Measurements from ENCODE around the gene WIZ.

Gene WIZ

GRCh38 chr19:15466851-15467733 is 17.3 kb upstream of the WIZ start:
- peak; percentile 43 for DNase-seq

GRCh38 chr19:15464394-15465385 is 14.9 kb upstream of the WIZ start, which contains the start of gene RASAL3:
Gene RASAL3, minus strand, starts transcription at chr19:15464544. Its CDS starts 186 bp downstream, at chr19:15464358.
- DNase-seq = no peak

GRCh38 chr19:15463861-15464371 is 14.2 kb upstream of the WIZ start:
- no peak for DNase-seq

- no peak for DNase-seq
Observed at GRCh38 chr19:15461694-15462093, 11.9 kb upstream of the WIZ start.

GRCh38 chr19:15457701-15458484 is 8.1 kb upstream of the WIZ start:
- DNase-seq = no peak

GRCh38 chr19:15456871-15457700 is 7.3 kb upstream of the WIZ start:
- no peak for DNase-seq

GRCh38 chr19:15456441-15456840 is 6.7 kb upstream of the WIZ start:
- no peak for DNase-seq

GRCh38 chr19:15455996-15456395 is 6.2 kb upstream of the WIZ start:
- DNase-seq = no peak

- no peak for DNase-seq
Observed at GRCh38 chr19:15453906-15454860, 4.4 kb upstream of the WIZ start.

- DNase-seq = no peak
Observed at GRCh38 chr19:15453091-15453578, 3.4 kb upstream of the WIZ start.

- DNase-seq = peak; percentile 59
Observed at GRCh38 chr19:15452111-15453047, 2.6 kb upstream of the WIZ start.

- no peak for DNase-seq
Observed at GRCh38 chr19:15450528-15450890, 753 bp upstream of the WIZ start.

GRCh38 chr19:15448778-15449619 is 757 bp downstream of the WIZ start:
- DNase-seq = peak; percentile 29

- DNase-seq = no peak
Observed at GRCh38 chr19:15448044-15448777, 1.5 kb downstream of the WIZ start.

GRCh38 chr19:15447057-15447456 is 2.7 kb downstream of the WIZ start:
- DNase-seq = no peak

- no peak for DNase-seq
Observed at GRCh38 chr19:15445807-15446376, 3.9 kb downstream of the WIZ start.

- DNase-seq = no peak
Observed at GRCh38 chr19:15445227-15445605, 4.5 kb downstream of the WIZ start.

All from EL (cell line).